Smooth muscle cell (in vitro differentiated cells): ENCODE data around the gene KCNQ5. TPM values are rescaled to one million over a fixed set of nuclear protein-coding genes. Genes with fewer than 3 reads are reported as not detected.

Experiments
- DNase-seq: peaks from one replicate; lab custom pipeline; 2025; ENCODE audit not compliant: unreplicated experiment; lab: John Stamatoyannopoulos, UW
- H2AFZ ChIP-seq: fragments of 200-600 bp; sonication (generic); 2 replicates; pipeline ENCODE4 v1.6.0; 2016; ENCODE audit warnings: antibody characterized with exemption, low read depth, mild to moderate bottlenecking
- H3F3A ChIP-seq: fragments of 200-600 bp; sonication (generic); 2 replicates; pipeline ENCODE4 v1.6.0; 2017; ENCODE audit warnings: antibody characterized with exemption, low read depth
- H3K27ac ChIP-seq: fragments of 200-600 bp; sonication (generic); 2 replicates; pipeline ENCODE4 v1.5.1; 2016; ENCODE audit warnings: low read depth, mild to moderate bottlenecking
- H3K27me3 ChIP-seq: fragments of 200-600 bp; sonication (generic); 2 replicates; pipeline ENCODE4 v1.6.1; 2016; ENCODE audit warnings: low read depth, mild to moderate bottlenecking
- H3K36me3 ChIP-seq: fragments of 200-600 bp; sonication (generic); 2 replicates; pipeline ENCODE4 v1.5.1; 2016; ENCODE audit warnings: low read depth
- H3K4me1 ChIP-seq: fragments of 200-600 bp; sonication (generic); 2 replicates; pipeline ENCODE4 v1.5.1; 2016; ENCODE audit warnings: low read depth
- H3K4me2 ChIP-seq: fragments of 200-600 bp; sonication (generic); 2 replicates; pipeline ENCODE4 v1.6.0; 2016; ENCODE audit warnings: mild to moderate bottlenecking
- H3K4me3 ChIP-seq: fragments of 200-600 bp; sonication (generic); 2 replicates; pipeline ENCODE4 v1.5.1; 2016; ENCODE audit warnings: mild to moderate bottlenecking
- H3K79me2 ChIP-seq: fragments of 200-600 bp; sonication (generic); 2 replicates; pipeline ENCODE4 v1.6.0; 2016; ENCODE audit warnings: low read depth, mild to moderate bottlenecking
- H3K9ac ChIP-seq: fragments of 200-600 bp; sonication (generic); 2 replicates; pipeline ENCODE4 v1.6.0; 2016; ENCODE audit warnings: low read depth
- H3K9me3 ChIP-seq: fragments of 200-600 bp; sonication (generic); replicated peaks from 2 replicates; pipeline ENCODE4 v1.5.1; 2016; ENCODE audit warnings: low read depth
- H4K20me1 ChIP-seq: fragments of 200-600 bp; sonication (generic); 2 replicates; pipeline ENCODE4 v1.6.0; 2016; ENCODE audit warnings: low read depth
- CTCF ChIP-seq: fragments of 200-600 bp; sonication (generic); IDR thresholded peaks from 2 replicates; pipeline ENCODE4 v1.5.1; 2017; ENCODE audit warnings: borderline replicate concordance, mild to moderate bottlenecking, antibody characterized with exemption; ENCODE audit not compliant: insufficient read depth, poor library complexity, severe bottlenecking
- WGBS: methylation state at CpG from one replicate; pipeline ENCODE4 v1.1.7; 2016; ENCODE audit warnings: low lambda C conversion rate; 5-methylcytosine and 5-hydroxymethylcytosine counted together
- polyA plus RNA-seq: library from polyadenylated mRNA; unstranded; fragments of >200 nt; fragmentation: Nextera tagmentation; extraction: Ambion mirVana; gene quantifications from 2 replicates; pipeline ENCODE4 v1.2.1, GENCODE V29; 2016
- total RNA-seq: library from RNA; depleted of rRNA; stranded (reverse); fragments of >200 nt; gene quantifications from 2 replicates; pipeline ENCODE4 v1.2.3, GENCODE V29; 2014

KCNQ5 gene
- total and polyA plus RNA-seq, 2 experiments from 2014 or later, result 1.2 to 2.0 TPM

- peak overlapping the region; percentile 81 for H3K4me2 ChIP-seq
- H3K27ac ChIP-seq, result peak overlapping the region; percentile 84
- no peaks in the 10 kb centered on the region for H3K79me2 ChIP-seq
- H3K9ac ChIP-seq, result no peak overlapping the region
- H4K20me1 ChIP-seq, result no peaks in the 10 kb centered on the region
- no peak overlapping the region for H2AFZ ChIP-seq
- H3K36me3 ChIP-seq, result no peaks in the 10 kb centered on the region
- no peak for DNase-seq
- no peak overlapping the region for H3K4me3 ChIP-seq
- no peaks in the 10 kb centered on the region for H3K9me3 ChIP-seq
- H3K4me1 ChIP-seq, result peaks cover 13% of the 10 kb centered on the region
- TF ChIP-seq CTCF, result no peak
- H3F3A ChIP-seq, result peaks cover 17% of the 10 kb centered on the region
- 59% methylated on average over 3 of the region's 3 CpGs for WGBS
- no peaks in the 10 kb centered on the region for H3K27me3 ChIP-seq
Observed at GRCh38 chr6:73079978-73080377, 458.1 kb downstream of the KCNQ5 start.

- peaks cover 25% of the 10 kb centered on the region for H3K4me1 ChIP-seq
- no peaks in the 10 kb centered on the region for H3K36me3 ChIP-seq
- no peaks in the 10 kb centered on the region for H4K20me1 ChIP-seq
- H3K4me3 ChIP-seq, result no peak overlapping the region
- no peak overlapping the region for H3K4me2 ChIP-seq
- peaks cover 17% of the 10 kb centered on the region for H3F3A ChIP-seq
- H3K27me3 ChIP-seq, result no peaks in the 10 kb centered on the region
- H3K9ac ChIP-seq, result no peak overlapping the region
- WGBS, result 80% methylated on average over 2 of the region's 2 CpGs
- H2AFZ ChIP-seq, result no peak overlapping the region
- no peak for DNase-seq
- H3K27ac ChIP-seq, result no peak overlapping the region
- TF ChIP-seq CTCF, result no peak
- no peaks in the 10 kb centered on the region for H3K9me3 ChIP-seq
- no peaks in the 10 kb centered on the region for H3K79me2 ChIP-seq
Observed at GRCh38 chr6:73081955-73082354, 460.1 kb downstream of the KCNQ5 start.

GRCh38 chr6:73083886-73084285 is 462.0 kb downstream of the KCNQ5 start:
- Histone ChIP-seq H3K27me3 (no peaks in the 10 kb centered on the region), H2AFZ (no peak overlapping the region), H3K9me3 (no peaks in the 10 kb centered on the region), H3K4me2 (no peak overlapping the region), H3K36me3 (no peaks in the 10 kb centered on the region), H4K20me1 (no peaks in the 10 kb centered on the region), H3K4me3 (no peak overlapping the region), H3K4me1 (peaks cover 25% of the 10 kb centered on the region), H3K9ac (no peak overlapping the region), H3F3A (peaks cover 8% of the 10 kb centered on the region), H3K27ac (no peak overlapping the region), H3K79me2 (no peaks in the 10 kb centered on the region)
- WGBS, result 86% methylated on average over 3 of the region's 3 CpGs
- DNase-seq, result no peak
- TF ChIP-seq CTCF, result no peak

- Histone ChIP-seq H3K4me3 (no peak overlapping the region), H3K9me3 (no peaks in the 10 kb centered on the region), H3F3A (no peaks in the 10 kb centered on the region), H3K9ac (no peak overlapping the region), H3K4me2 (no peak overlapping the region), H3K4me1 (peaks cover 13% of the 10 kb centered on the region), H2AFZ (no peak overlapping the region), H3K36me3 (no peaks in the 10 kb centered on the region), H3K79me2 (no peaks in the 10 kb centered on the region), H3K27ac (no peak overlapping the region), H3K27me3 (no peaks in the 10 kb centered on the region), H4K20me1 (no peaks in the 10 kb centered on the region)
- WGBS, result 28% methylated on average over 4 of the region's 4 CpGs
- no peak for TF ChIP-seq CTCF
- no peak for DNase-seq
Observed at GRCh38 chr6:73085443-73085871, 463.6 kb downstream of the KCNQ5 start.
